Fibroblast of lung (primary cell): Measurements from ENCODE around the gene KLHL20. TPM values are rescaled to one million over a fixed set of nuclear protein-coding genes. Genes with fewer than 3 reads are reported as not detected.

Source experiments
- DNase-seq, 2 donors: peaks; one replicate each; pipeline versions ENCODE4 v3.0.0 to v3.0.0-alpha.2; 2010; ENCODE audit warnings: low read depth in 2 of 2
- H2AFZ ChIP-seq: 2 replicates; pipeline ENCODE4 v1.5.1; 2012; ENCODE audit warnings: low read length, control low read depth, inconsistent platforms
- H3K27ac ChIP-seq: 2 replicates; pipeline ENCODE4 v1.5.1; 2011; ENCODE audit warnings: low read length, control low read depth; ENCODE audit not compliant: insufficient read depth
- H3K27me3 ChIP-seq: 2 replicates; pipeline ENCODE4 v1.5.1; 2011; ENCODE audit warnings: mild to moderate bottlenecking, low read length; ENCODE audit not compliant: control insufficient read depth, insufficient read depth
- H3K36me3 ChIP-seq: 2 replicates; pipeline ENCODE4 v1.5.1; 2011; ENCODE audit warnings: low read length; ENCODE audit not compliant: control insufficient read depth, insufficient read depth
- H3K4me1 ChIP-seq: 2 replicates; pipeline ENCODE4 v1.5.1; 2011; ENCODE audit warnings: low read length; ENCODE audit not compliant: control insufficient read depth, insufficient read depth; ENCODE audit errors: extremely low read depth
- H3K4me2 ChIP-seq: 2 replicates; pipeline ENCODE4 v1.5.1; 2011; ENCODE audit warnings: low read length, control low read depth; ENCODE audit not compliant: insufficient read depth; ENCODE audit errors: extremely low read depth
- H3K4me3 ChIP-seq, 4 experiments: fragments of 200-600 bp in 1 of 4; sonication (generic) in 1 of 4; replicated peaks in 1 of 4; 2 replicates each; pipeline ENCODE4 v1.5.1; 2011 to 2016; ENCODE audit warnings: low read length in 4 of 4, low read depth in 3 of 4, mild to moderate bottlenecking in 3 of 4, control low read depth in 2 of 4, inconsistent platforms in 1 of 4, mixed read lengths in 1 of 4; ENCODE audit not compliant: insufficient read depth in 1 of 4; ENCODE audit errors: control extremely low read depth in 1 of 4
- H3K79me2 ChIP-seq: 2 replicates; pipeline ENCODE4 v1.5.1; 2012; ENCODE audit warnings: mild to moderate bottlenecking, low read length, inconsistent platforms; ENCODE audit not compliant: control insufficient read depth, insufficient read depth
- H3K9ac ChIP-seq: 2 replicates; pipeline ENCODE4 v1.5.1; 2011; ENCODE audit warnings: mild to moderate bottlenecking, low read length, control low read depth; ENCODE audit not compliant: insufficient read depth
- H3K9me3 ChIP-seq: 2 replicates; pipeline ENCODE4 v1.5.1; 2012; ENCODE audit warnings: low read depth, low read length; ENCODE audit not compliant: control insufficient read depth, insufficient read depth
- H4K20me1 ChIP-seq: 2 replicates; pipeline ENCODE4 v1.5.1; 2011; ENCODE audit warnings: low read length; ENCODE audit not compliant: control insufficient read depth, insufficient read depth; ENCODE audit errors: extremely low read depth
- EZH2 ChIP-seq: IDR thresholded peaks from 2 replicates; pipeline ENCODE4 v1.5.1; 2012; ENCODE audit warnings: low read length, control low read depth, mild to moderate bottlenecking; ENCODE audit errors: missing control alignments
- polyA plus RNA-seq, 2 donors: library from polyadenylated mRNA; depleted of rRNA in 1 of 2; stranded (reverse) in 1 of 2; unstranded in 1 of 2; fragments of >200 nt; gene quantifications; 2 replicates each; pipeline ENCODE4 v1.2.1, GENCODE V29; 2011 to 2012; ENCODE audit warnings: missing spikeins in 1 of 2
- total RNA-seq: library from RNA; depleted of rRNA; stranded (reverse); fragments of >200 nt; gene quantifications from 2 replicates; pipeline ENCODE4 v1.2.1, GENCODE V29; 2014
- TF ChIP-seq, protein P1 (sequence below), 2 donors: IDR thresholded peaks in 1 of 2; conservative IDR thresholded peaks in 1 of 2; 1 replicate in 1 of 2; 2 replicates in 1 of 2; pipeline ENCODE4 v1.5.1; 2011 to 2012; ENCODE audit warnings: low read length in 2 of 2, control low read depth in 1 of 2, inconsistent platforms in 1 of 2, low read depth in 1 of 2, mild to moderate bottlenecking in 1 of 2

Gene KLHL20
- total and polyA plus RNA-seq, 2 donors (not counting 1 experiment from before 2014, with no cell fraction given), result 29.2 to 47.2 TPM

GRCh38 chr1:173821680-173822079 is 106.9 kb downstream of the KLHL20 start:
- no peak for TF ChIP-seq EZH2
- TF ChIP-seq, protein P1, sequence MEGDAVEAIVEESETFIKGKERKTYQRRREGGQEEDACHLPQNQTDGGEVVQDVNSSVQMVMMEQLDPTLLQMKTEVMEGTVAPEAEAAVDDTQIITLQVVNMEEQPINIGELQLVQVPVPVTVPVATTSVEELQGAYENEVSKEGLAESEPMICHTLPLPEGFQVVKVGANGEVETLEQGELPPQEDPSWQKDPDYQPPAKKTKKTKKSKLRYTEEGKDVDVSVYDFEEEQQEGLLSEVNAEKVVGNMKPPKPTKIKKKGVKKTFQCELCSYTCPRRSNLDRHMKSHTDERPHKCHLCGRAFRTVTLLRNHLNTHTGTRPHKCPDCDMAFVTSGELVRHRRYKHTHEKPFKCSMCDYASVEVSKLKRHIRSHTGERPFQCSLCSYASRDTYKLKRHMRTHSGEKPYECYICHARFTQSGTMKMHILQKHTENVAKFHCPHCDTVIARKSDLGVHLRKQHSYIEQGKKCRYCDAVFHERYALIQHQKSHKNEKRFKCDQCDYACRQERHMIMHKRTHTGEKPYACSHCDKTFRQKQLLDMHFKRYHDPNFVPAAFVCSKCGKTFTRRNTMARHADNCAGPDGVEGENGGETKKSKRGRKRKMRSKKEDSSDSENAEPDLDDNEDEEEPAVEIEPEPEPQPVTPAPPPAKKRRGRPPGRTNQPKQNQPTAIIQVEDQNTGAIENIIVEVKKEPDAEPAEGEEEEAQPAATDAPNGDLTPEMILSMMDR (conservative IDR thresholded peaks at IDR 0.05 in 1 of 2, IDR thresholded peaks at IDR 0.05 in 1 of 2; ENCODE audit: low read depth in 1 of 2, low read length in 2 of 2), result no peak
- Histone ChIP-seq H3K36me3 (no peaks in the 10 kb centered on the region), H3K4me3 (no peak overlapping the region), H3K4me1 (no peaks in the 10 kb centered on the region), H3K9ac (no peak overlapping the region), H3K79me2 (peaks cover 62% of the 10 kb centered on the region), H3K4me2 (peak overlapping the region; percentile 28), H3K27ac (no peak overlapping the region), H3K27me3 (no peaks in the 10 kb centered on the region), H3K9me3 (no peaks in the 10 kb centered on the region), H4K20me1 (no peaks in the 10 kb centered on the region), H2AFZ (no peak overlapping the region)
- no peak for DNase-seq

DNA sequence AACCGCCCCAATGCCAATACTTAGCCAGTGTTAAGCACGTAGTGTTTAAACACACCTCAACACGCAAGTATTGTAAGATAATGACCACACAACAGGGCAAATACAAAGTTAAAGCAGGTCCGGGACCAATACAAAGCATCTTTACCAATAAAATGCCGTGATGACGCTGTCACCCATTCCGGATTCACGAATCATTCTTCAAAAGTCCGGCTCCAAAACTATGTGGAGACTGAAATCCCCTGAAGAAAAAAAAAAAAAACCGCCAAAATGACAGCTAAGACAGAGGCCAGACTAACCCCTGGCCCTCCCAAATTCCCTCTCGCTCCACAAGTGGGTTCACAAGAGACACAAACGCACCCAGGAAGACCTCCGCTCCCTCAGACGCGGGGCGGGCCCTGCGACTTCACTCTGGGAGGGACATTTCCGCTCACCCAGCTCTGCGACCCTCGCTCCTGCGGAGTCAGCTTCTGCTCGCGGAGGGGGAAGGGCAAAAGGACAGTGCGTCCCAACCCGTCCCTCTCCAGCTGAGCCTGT is 109.1 kb downstream of the KLHL20 start:
- H2AFZ ChIP-seq, result peak overlapping the region; percentile 75
- peaks cover 48% of the 10 kb centered on the region for H3K79me2 ChIP-seq
- H3K9ac ChIP-seq, result peak overlapping the region; percentile 56
- peak overlapping the region; percentile 93 for H3K4me2 ChIP-seq
- peak overlapping the region; percentile 60 to 92 (median 86) for H3K4me3 ChIP-seq
- no peaks in the 10 kb centered on the region for H3K4me1 ChIP-seq
- TF ChIP-seq EZH2, result no peak
- TF ChIP-seq, protein P1 (conservative IDR thresholded peaks at IDR 0.05 in 1 of 2, IDR thresholded peaks at IDR 0.05 in 1 of 2; ENCODE audit: low read depth in 1 of 2, low read length in 2 of 2), result no peak
- DNase-seq, result no peak
- H3K36me3 ChIP-seq, result no peaks in the 10 kb centered on the region
- no peaks in the 10 kb centered on the region for H4K20me1 ChIP-seq
- H3K9me3 ChIP-seq, result no peaks in the 10 kb centered on the region
- H3K27me3 ChIP-seq, result no peaks in the 10 kb centered on the region
- H3K27ac ChIP-seq, result peak overlapping the region; percentile 92

DNA sequence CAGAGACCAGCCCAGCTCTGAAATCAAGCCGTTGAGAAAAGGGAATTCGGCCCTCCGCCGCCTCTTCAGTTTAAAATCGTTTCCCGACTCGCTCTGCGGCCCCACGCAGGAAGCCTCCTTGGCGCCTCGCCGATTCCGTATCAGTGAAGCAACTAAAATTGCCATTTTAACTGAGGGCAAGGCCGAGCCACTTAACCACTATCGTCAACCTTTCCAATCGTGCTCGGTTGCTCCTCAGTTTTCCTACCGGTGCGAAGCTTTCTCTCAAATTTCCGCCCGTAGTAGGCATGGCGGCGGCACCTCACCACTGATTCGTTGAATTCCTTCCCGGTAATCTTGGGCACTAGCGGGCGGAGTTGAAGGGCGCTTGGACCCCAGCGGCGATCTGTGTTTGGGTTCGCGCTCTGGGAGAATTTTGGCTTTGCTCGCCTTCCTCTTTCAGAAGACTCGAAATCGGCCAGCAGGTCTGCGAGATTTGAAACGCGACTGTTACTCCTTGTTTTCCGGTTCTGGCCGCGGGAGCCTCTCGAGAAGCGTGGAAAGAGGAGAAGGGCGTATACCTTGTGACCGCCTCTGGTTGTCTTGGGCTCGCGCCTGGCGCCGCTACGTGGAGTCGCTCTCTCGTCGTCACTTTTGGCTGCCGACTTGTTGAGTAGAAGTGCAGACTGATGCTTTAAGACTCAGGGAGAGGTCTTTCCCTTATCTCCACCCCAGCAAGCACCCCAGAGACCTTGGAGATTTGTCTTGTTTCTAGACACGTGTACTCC is 109.7 kb downstream of the KLHL20 start, which contains the start of the genes CENPL and DARS2:
Gene CENPL, minus strand, starts transcription at position 569 of the 767 bp plus-strand sequence. CDS start 13,584 bp downstream, outside the sequence.
Gene DARS2, plus strand, starts transcription at position 359 of the 767 bp plus-strand sequence. CDS start 557 bp downstream, outside the sequence.
- Histone ChIP-seq H4K20me1 (no peaks in the 10 kb centered on the region), H3K4me3 (peak within 1 kb of the TSS; percentile 60 to 92 (median 86)), H3K4me1 (no peaks in the 10 kb centered on the region), H3K79me2 (peaks cover 42% of the 10 kb centered on the region), H3K27me3 (no peaks in the 10 kb centered on the region), H3K36me3 (no peaks in the 10 kb centered on the region), H3K4me2 (peak within 1 kb of the TSS; percentile 93), H2AFZ (peak within 1 kb of the TSS; percentile 75), H3K9ac (peak within 1 kb of the TSS; percentile 76), H3K27ac (peak within 1 kb of the TSS; percentile 92), H3K9me3 (no peaks in the 10 kb centered on the region)
- TF ChIP-seq, protein P1 (conservative IDR thresholded peaks at IDR 0.05 in 1 of 2, IDR thresholded peaks at IDR 0.05 in 1 of 2; ENCODE audit: low read depth in 1 of 2, low read length in 2 of 2), result no peak
- no peak for TF ChIP-seq EZH2
- DNase-seq, result peak; percentile 98 to 99
